RWPE2 (cell line): ENCODE measurements around the gene CDON.

Experiments used
- ATAC-seq: fragments of 200-7000 bp; cut with Tn5 transposase; 3 replicates; pipeline ENCODE4 v1.9.1; 2021; ENCODE audit warnings: low read depth
- DNase-seq: peaks from one replicate; pipeline ENCODE4 v3.0.0-alpha.2; 2020; ENCODE audit warnings: low spot score
- H3K27ac ChIP-seq: fragments of 450-650 bp; 2 replicates; pipeline ENCODE4 v1.5.1; 2017; ENCODE audit warnings: mild to moderate bottlenecking; ENCODE audit not compliant: poor library complexity, severe bottlenecking
- H3K27me3 ChIP-seq: fragments of 250-450 bp; sonication (Bioruptor Pico); 2 replicates; pipeline ENCODE4 v1.5.1; 2021; ENCODE audit warnings: mild to moderate bottlenecking, moderate library complexity; ENCODE audit not compliant: insufficient read depth, poor library complexity, severe bottlenecking
- H3K36me3 ChIP-seq: fragments of 250-450 bp; sonication (Bioruptor Pico); 2 replicates; pipeline ENCODE4 v1.5.1; 2020; ENCODE audit warnings: low read depth, mild to moderate bottlenecking, moderate library complexity
- H3K4me1 ChIP-seq: fragments of 250-450 bp; sonication (Bioruptor Pico); 2 replicates; pipeline ENCODE4 v1.5.1; 2021; ENCODE audit warnings: mild to moderate bottlenecking, moderate library complexity; ENCODE audit not compliant: insufficient read depth, poor library complexity, severe bottlenecking
- H3K4me3 ChIP-seq: fragments of 250-450 bp; sonication (Bioruptor Pico); 2 replicates; pipeline ENCODE4 v1.5.1; 2021; ENCODE audit warnings: mild to moderate bottlenecking, moderate library complexity; ENCODE audit not compliant: severe bottlenecking
- H3K9me3 ChIP-seq: fragments of 250-450 bp; sonication (Bioruptor Pico); 2 replicates; pipeline ENCODE4 v1.5.1; 2021; ENCODE audit warnings: mild to moderate bottlenecking, moderate library complexity; ENCODE audit not compliant: severe bottlenecking
- TF ChIP-seq, protein P1 (sequence below): fragments of 450-650 bp; IDR thresholded peaks from one replicate; pipeline ENCODE4 v1.5.1; 2017; ENCODE audit warnings: mild to moderate bottlenecking, moderate library complexity; ENCODE audit not compliant: poor library complexity, severe bottlenecking

CDON gene

DNA sequence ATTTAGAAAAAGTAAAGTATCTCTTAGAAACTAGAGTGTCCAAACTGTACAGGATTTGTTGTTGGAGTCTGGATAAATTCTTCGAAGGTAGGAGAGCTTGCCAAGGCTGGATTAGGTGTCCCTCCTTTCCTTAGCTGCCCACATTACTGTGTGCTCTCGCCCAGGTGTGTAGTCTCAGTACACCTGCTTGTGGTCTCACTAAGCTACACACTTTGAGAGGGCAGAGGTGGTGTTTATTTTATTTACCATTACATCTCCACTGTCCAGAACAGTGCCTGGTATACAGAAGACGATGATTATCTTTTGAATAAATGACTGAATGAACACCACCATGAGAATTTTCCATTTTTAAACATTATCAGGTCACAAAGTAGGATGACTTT lies 80.3 kb downstream of the CDON start:
- TF ChIP-seq, protein P1, sequence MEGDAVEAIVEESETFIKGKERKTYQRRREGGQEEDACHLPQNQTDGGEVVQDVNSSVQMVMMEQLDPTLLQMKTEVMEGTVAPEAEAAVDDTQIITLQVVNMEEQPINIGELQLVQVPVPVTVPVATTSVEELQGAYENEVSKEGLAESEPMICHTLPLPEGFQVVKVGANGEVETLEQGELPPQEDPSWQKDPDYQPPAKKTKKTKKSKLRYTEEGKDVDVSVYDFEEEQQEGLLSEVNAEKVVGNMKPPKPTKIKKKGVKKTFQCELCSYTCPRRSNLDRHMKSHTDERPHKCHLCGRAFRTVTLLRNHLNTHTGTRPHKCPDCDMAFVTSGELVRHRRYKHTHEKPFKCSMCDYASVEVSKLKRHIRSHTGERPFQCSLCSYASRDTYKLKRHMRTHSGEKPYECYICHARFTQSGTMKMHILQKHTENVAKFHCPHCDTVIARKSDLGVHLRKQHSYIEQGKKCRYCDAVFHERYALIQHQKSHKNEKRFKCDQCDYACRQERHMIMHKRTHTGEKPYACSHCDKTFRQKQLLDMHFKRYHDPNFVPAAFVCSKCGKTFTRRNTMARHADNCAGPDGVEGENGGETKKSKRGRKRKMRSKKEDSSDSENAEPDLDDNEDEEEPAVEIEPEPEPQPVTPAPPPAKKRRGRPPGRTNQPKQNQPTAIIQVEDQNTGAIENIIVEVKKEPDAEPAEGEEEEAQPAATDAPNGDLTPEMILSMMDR: no peak
- no peaks in the 10 kb centered on the region for H3K36me3 ChIP-seq
- H3K27me3 ChIP-seq: no peaks in the 10 kb centered on the region
- H3K9me3 ChIP-seq: no peaks in the 10 kb centered on the region
- no peaks in the 10 kb centered on the region for H3K4me1 ChIP-seq
- H3K27ac ChIP-seq: no peak overlapping the region
- H3K4me3 ChIP-seq: no peak overlapping the region
- ATAC-seq: no peak
- DNase-seq: no peak

DNA sequence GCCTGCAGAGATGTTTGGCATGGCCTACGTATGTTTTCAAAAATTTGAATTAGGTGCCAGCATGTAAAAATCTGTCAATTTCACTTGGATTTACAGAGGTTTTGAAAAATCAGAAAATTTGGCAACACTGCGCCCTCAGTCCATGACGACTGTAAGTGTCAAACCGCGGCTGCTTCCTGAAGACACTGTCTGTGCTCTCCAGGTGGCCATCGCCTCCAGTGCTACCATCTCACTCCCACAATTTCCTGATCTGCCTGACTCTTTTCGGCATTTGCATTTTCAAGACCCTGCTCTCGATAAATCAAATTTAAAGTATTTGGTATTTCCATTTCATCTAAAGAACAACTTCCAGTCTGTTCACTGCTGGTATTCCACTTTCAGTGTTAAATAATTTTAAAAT lies 82.2 kb downstream of the CDON start:
- Histone ChIP-seq H3K27ac (no peak overlapping the region), H3K27me3 (no peaks in the 10 kb centered on the region), H3K36me3 (no peaks in the 10 kb centered on the region), H3K9me3 (no peaks in the 10 kb centered on the region), H3K4me1 (peaks cover 10% of the 10 kb centered on the region), H3K4me3 (no peak overlapping the region)
- DNase-seq (no peak), ATAC-seq (no peak)
- TF ChIP-seq, protein P1: no peak

DNA sequence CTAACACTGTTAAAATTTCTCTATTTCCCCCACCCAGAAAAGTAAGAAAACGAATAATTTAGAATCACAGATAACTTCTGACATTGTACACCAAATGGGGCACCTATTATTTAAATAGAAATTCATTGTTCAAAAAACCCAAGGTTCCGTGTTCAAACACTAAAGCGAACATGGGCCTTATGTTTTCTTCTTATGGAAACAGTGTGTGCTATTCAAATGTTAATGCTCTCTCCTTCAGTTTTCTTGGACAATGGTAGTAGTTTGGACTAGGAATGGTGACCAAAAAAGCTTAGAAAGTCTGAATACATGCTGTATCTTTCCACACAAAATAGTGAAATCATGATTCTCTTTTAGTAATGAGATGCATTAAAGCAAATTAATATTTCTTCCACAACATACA lies 83.2 kb downstream of the CDON start:
- no peak overlapping the region for H3K4me3 ChIP-seq
- DNase-seq (no peak), ATAC-seq (no peak)
- H3K4me1 ChIP-seq: peaks cover 10% of the 10 kb centered on the region
- TF ChIP-seq, protein P1: no peak
- no peak overlapping the region for H3K27ac ChIP-seq
- no peaks in the 10 kb centered on the region for H3K36me3 ChIP-seq
- no peaks in the 10 kb centered on the region for H3K27me3 ChIP-seq
- H3K9me3 ChIP-seq: no peaks in the 10 kb centered on the region

DNA sequence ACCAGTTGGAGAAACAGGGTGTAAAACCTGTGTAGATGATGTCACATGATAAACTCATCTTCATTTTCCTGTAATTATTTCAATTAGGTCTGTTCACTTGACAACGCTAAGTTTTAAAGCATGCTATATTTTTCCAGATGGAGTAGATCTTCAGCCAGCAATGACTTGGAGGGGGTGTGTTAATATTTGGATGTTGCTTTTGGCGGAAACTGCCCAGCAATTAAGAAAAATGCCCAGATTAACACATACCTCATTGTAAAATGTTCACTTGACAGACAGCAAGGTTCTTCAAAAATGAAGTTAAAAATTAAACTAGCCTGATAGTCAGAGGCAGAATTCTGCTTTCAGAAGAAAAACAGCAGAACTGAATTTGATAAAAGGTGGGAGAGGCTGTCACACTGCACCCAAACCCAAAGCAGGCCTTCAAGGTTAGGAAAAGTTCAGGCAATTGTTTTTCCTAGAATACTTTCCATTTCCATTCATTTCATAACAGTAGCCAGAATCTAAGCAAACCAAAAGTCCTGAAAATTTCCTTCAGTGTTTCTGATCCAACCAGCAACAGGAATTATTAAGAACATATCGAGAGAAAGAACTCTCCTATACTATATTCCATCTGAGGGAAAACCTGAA lies 83.8 kb downstream of the CDON start:
- TF ChIP-seq, protein P1: no peak
- Histone ChIP-seq H3K27ac (no peak overlapping the region), H3K36me3 (no peaks in the 10 kb centered on the region), H3K4me1 (peaks cover 10% of the 10 kb centered on the region), H3K4me3 (no peak overlapping the region), H3K9me3 (no peaks in the 10 kb centered on the region), H3K27me3 (no peaks in the 10 kb centered on the region)
- DNase-seq: no peak
- no peak for ATAC-seq

DNA sequence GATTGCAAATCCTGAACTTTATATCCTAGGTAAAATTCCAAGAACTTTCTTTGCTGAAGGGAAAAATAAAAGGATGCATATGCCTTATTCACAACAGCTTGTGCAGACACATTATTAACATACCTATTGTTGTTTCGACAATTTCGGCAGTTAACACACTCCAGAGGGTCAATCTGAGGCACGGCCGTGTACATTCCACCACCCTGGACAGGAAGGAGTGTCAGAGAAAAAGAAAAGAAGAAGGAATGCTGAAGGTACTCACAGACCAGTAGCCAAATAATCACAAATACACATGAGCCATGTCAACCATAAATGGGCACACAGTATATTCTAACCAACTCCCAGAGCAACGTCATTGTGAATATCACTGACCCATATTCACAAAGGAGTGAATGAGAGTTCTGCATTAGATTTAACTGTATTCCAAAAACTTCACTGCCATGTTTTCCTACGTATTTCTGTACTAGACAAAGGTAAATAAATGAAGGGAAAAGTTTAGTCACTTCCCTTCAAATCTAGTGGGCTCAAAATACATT lies 84.4 kb downstream of the CDON start:
- TF ChIP-seq, protein P1: no peak
- Histone ChIP-seq H3K36me3 (no peaks in the 10 kb centered on the region), H3K9me3 (no peaks in the 10 kb centered on the region), H3K4me1 (peaks cover 10% of the 10 kb centered on the region), H3K4me3 (no peak overlapping the region), H3K27me3 (no peaks in the 10 kb centered on the region), H3K27ac (no peak overlapping the region)
- ATAC-seq (no peak), DNase-seq (no peak)
